Neural cell (in vitro differentiated cells): ENCODE data around the gene TLN1.

Experiments used
- EP300 ChIP-seq: fragments of 450-650 bp; conservative IDR thresholded peaks from 2 replicates; pipeline ENCODE4 v1.6.1; 2014; ENCODE audit warnings: antibody characterized with exemption, mild to moderate bottlenecking, moderate library complexity; ENCODE audit not compliant: poor library complexity, severe bottlenecking
- EZH2 ChIP-seq: fragments of 200-600, 300-800 bp; shearing (Covaris generic), sonication (generic); IDR thresholded peaks from 2 replicates; pipeline ENCODE4 v1.6.1; 2014; ENCODE audit warnings: antibody characterized with exemption, low read length, borderline replicate concordance, mild to moderate bottlenecking; ENCODE audit not compliant: insufficient read depth, poor library complexity, severe bottlenecking
- POLR2AphosphoS5 ChIP-seq: IDR thresholded peaks from 2 replicates; pipeline ENCODE4 v1.6.1; 2012
- RAD21 ChIP-seq: fragments of 450-650 bp; conservative IDR thresholded peaks from 2 replicates; pipeline ENCODE4 v1.6.1; 2014; ENCODE audit warnings: antibody characterized with exemption, mild to moderate bottlenecking, moderate library complexity
- SMC3 ChIP-seq: fragments of 450-650 bp; conservative IDR thresholded peaks from 2 replicates; pipeline ENCODE4 v1.6.1; 2014; ENCODE audit warnings: antibody characterized with exemption, mild to moderate bottlenecking, moderate library complexity; ENCODE audit not compliant: poor library complexity
- TAF1 ChIP-seq: IDR thresholded peaks from 2 replicates; pipeline ENCODE4 v1.6.1; 2012; ENCODE audit warnings: low read depth
- TF ChIP-seq, protein P1 (sequence below): fragments of 450-650 bp; IDR thresholded peaks from 2 replicates; pipeline ENCODE4 v1.5.1; 2014; ENCODE audit warnings: antibody characterized with exemption, mild to moderate bottlenecking, moderate library complexity; ENCODE audit not compliant: poor library complexity, severe bottlenecking

DNA sequence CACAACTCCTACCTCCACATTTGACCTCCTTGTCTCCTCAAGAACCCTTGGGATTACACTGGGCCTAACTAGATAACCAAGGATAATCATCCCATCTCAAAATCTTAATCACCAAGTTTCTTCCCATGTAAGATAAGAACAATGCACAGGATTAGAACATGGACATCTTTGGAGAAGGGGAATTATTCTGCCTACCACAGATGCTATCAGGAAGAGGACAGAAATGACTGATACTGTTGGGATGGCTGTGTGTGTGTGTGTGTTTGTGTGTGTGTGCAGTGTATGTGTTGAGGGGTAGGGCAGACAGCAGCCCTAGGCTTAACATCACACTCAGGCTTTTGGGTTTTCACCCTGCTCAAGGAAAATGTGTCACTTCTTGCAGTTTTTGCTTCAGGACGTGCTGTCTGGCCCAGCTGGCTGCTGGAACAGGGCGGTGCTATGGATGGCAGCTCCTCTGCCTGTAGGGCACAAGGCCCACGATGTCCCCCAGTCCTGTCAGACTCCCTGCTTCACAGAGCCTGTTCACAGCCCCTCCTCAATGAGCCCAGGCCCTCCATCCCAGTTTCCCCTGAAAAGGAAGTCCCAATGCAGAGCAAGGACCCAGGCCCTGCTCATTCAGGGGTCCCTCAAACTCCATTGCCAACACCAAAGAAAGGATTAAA lies 50.5 kb downstream of the TLN1 start:
- TF ChIP-seq, protein P1, sequence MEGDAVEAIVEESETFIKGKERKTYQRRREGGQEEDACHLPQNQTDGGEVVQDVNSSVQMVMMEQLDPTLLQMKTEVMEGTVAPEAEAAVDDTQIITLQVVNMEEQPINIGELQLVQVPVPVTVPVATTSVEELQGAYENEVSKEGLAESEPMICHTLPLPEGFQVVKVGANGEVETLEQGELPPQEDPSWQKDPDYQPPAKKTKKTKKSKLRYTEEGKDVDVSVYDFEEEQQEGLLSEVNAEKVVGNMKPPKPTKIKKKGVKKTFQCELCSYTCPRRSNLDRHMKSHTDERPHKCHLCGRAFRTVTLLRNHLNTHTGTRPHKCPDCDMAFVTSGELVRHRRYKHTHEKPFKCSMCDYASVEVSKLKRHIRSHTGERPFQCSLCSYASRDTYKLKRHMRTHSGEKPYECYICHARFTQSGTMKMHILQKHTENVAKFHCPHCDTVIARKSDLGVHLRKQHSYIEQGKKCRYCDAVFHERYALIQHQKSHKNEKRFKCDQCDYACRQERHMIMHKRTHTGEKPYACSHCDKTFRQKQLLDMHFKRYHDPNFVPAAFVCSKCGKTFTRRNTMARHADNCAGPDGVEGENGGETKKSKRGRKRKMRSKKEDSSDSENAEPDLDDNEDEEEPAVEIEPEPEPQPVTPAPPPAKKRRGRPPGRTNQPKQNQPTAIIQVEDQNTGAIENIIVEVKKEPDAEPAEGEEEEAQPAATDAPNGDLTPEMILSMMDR: no peak
- TF ChIP-seq SMC3 (no peak), EP300 (no peak), POLR2AphosphoS5 (no peak), RAD21 (no peak), EZH2 (no peak), TAF1 (no peak)
